Activated CD8-positive, alpha-beta memory T cell treated with anti-CD3 and anti-CD28 coated beads, Interleukin-2, amount 50 U/mL, for 24 hours (primary cell): ENCODE measurements around the gene SLC25A21.
"Not testable (repeated sequence)": the region's sequence is repeated elsewhere in the genome, so short reads cannot be mapped to it uniquely, and the experiment has no call there.

Experiments used
- DNase-seq: peaks from one replicate; pipeline ENCODE4 v3.0.0-alpha.2; 2020; ENCODE audit errors: extremely low read depth

Gene SLC25A21

GRCh38 chr14:37186865-37187264, 14.5 kb upstream of the SLC25A21 start:
- no peak for DNase-seq

GRCh38 chr14:37185670-37186069, 13.3 kb upstream of the SLC25A21 start:
- DNase-seq: no peak

GRCh38 chr14:37184520-37184919, 12.1 kb upstream of the SLC25A21 start:
- not testable (repeated sequence) for DNase-seq

GRCh38 chr14:37181441-37181840, 9.0 kb upstream of the SLC25A21 start:
- no peak for DNase-seq

GRCh38 chr14:37180886-37181285, 8.5 kb upstream of the SLC25A21 start:
- not testable (repeated sequence) for DNase-seq

- no peak for DNase-seq
Measured at GRCh38 chr14:37179896-37180502, 7.6 kb upstream of the SLC25A21 start.

- DNase-seq: no peak
Measured at GRCh38 chr14:37172936-37173614, 669 bp upstream of the SLC25A21 start.

GRCh38 chr14:37171678-37172023, 755 bp downstream of the SLC25A21 start:
- DNase-seq: no peak

GRCh38 chr14:37170993-37171392, 1.4 kb downstream of the SLC25A21 start:
- DNase-seq: no peak

GRCh38 chr14:37170237-37170636, 2.2 kb downstream of the SLC25A21 start:
- DNase-seq: no peak

GRCh38 chr14:37168721-37169120, 3.7 kb downstream of the SLC25A21 start:
- DNase-seq: no peak

GRCh38 chr14:37167151-37168047, 5.0 kb downstream of the SLC25A21 start:
- no peak for DNase-seq

GRCh38 chr14:37165794-37166193, 6.6 kb downstream of the SLC25A21 start:
- no peak for DNase-seq

GRCh38 chr14:37162307-37162706, 10.1 kb downstream of the SLC25A21 start:
- not testable (repeated sequence) for DNase-seq

GRCh38 chr14:37157987-37158386, 14.4 kb downstream of the SLC25A21 start:
- DNase-seq: no peak

GRCh38 chr14:37153483-37153882, 18.9 kb downstream of the SLC25A21 start:
- DNase-seq: no peak

- DNase-seq: no peak
Measured at GRCh38 chr14:37153005-37153404, 19.4 kb downstream of the SLC25A21 start.

- DNase-seq: no peak
Measured at GRCh38 chr14:37150414-37150813, 22.0 kb downstream of the SLC25A21 start.

- no peak for DNase-seq
Measured at GRCh38 chr14:37147310-37147880, 25.0 kb downstream of the SLC25A21 start.

- not testable (repeated sequence) for DNase-seq
Measured at GRCh38 chr14:37146438-37146837, 26.0 kb downstream of the SLC25A21 start.

- no peak for DNase-seq
Measured at GRCh38 chr14:37145395-37145794, 27.0 kb downstream of the SLC25A21 start.

GRCh38 chr14:37144729-37145363, 27.6 kb downstream of the SLC25A21 start:
- no peak for DNase-seq
